PC-3 (cell line): Measurements from ENCODE around the gene KTI12. TPM values are rescaled to one million over a fixed set of nuclear protein-coding genes. Genes with fewer than 3 reads are reported as not detected.
"Not testable (repeated sequence)": the region's sequence is repeated elsewhere in the genome, so short reads cannot be mapped to it uniquely, and the experiment has no call there.

Source experiments
- ATAC-seq: fragments of 200-7000 bp; cut with Tn5 transposase; 2 replicates; pipeline ENCODE4 v1.9.1; 2020; ENCODE audit warnings: mild to moderate bottlenecking, moderate library complexity
- BruUV-seq: library from RNA; stranded (reverse); fragments of 400-500 nt; replicated peaks from 2 replicates; lab custom pipeline; 2021; lab: Mats Ljungman, UMichigan
- CTCF ChIA-PET: fragments of 300-600 bp; sonication (Branson Sonifier 250); formaldehyde crosslinking; loops from one replicate; lab custom pipeline; 2022; ENCODE audit warnings: antibody characterized with exemption; lab: Charles Lee
- POLR2A ChIA-PET: fragments of 300-600 bp; sonication (Branson Sonifier 250); formaldehyde crosslinking; loops from one replicate; lab custom pipeline; 2022; ENCODE audit warnings: antibody characterized with exemption; ENCODE audit not compliant: unreplicated experiment; lab: Charles Lee
- DNase-seq: peaks from one replicate; pipeline ENCODE4 v3.0.0-alpha.2; 2015
- H2AFZ ChIP-seq: fragments of 300-600 bp; sonication (generic); 2 replicates; pipeline ENCODE4 v1.6.0; 2016; ENCODE audit warnings: antibody characterized with exemption, low read length
- H3F3A ChIP-seq: fragments of 300-600 bp; sonication (generic); one replicate; pipeline ENCODE4 v1.6.0; 2017; ENCODE audit warnings: antibody characterized with exemption, low read length, control low read depth, mild to moderate bottlenecking; ENCODE audit not compliant: unreplicated experiment
- H3K27ac ChIP-seq: fragments of 300-600 bp; sonication (generic); 2 replicates; pipeline ENCODE4 v1.5.1; 2016; ENCODE audit warnings: mild to moderate bottlenecking, low read length
- H3K27me3 ChIP-seq: fragments of 300-600 bp; sonication (generic); 2 replicates; pipeline ENCODE4 v1.6.1; 2016; ENCODE audit warnings: low read length, mixed read lengths
- H3K36me3 ChIP-seq: fragments of 300-600 bp; sonication (generic); 2 replicates; pipeline ENCODE4 v1.6.1; 2016; ENCODE audit warnings: low read depth, mixed run types, low read length, mixed read lengths
- H3K4me1 ChIP-seq: fragments of 300-600 bp; sonication (generic); 2 replicates; pipeline ENCODE4 v1.5.1; 2016; ENCODE audit warnings: low read length; ENCODE audit not compliant: insufficient read depth
- H3K4me2 ChIP-seq: fragments of 300-600 bp; sonication (generic); 2 replicates; pipeline ENCODE4 v1.6.0; 2016; ENCODE audit warnings: low read length
- H3K4me3 ChIP-seq: fragments of 300-600 bp; sonication (generic); 2 replicates; pipeline ENCODE4 v1.5.1; 2016; ENCODE audit warnings: mild to moderate bottlenecking, low read length, mixed read lengths
- H3K79me2 ChIP-seq: fragments of 300-600 bp; sonication (generic); 2 replicates; pipeline ENCODE4 v1.6.1; 2017; ENCODE audit warnings: low read length, mixed read lengths
- H3K9ac ChIP-seq: fragments of 300-600 bp; sonication (generic); 2 replicates; pipeline ENCODE4 v1.6.0; 2016; ENCODE audit warnings: mild to moderate bottlenecking, low read length
- H3K9me2 ChIP-seq: fragments of 300-600 bp; sonication (generic); replicated peaks from 2 replicates; pipeline ENCODE4 v1.6.1; 2016; ENCODE audit warnings: mixed run types, low read length, mixed read lengths
- H3K9me3 ChIP-seq: fragments of 300-600 bp; sonication (generic); 2 replicates; pipeline ENCODE4 v1.6.1; 2016; ENCODE audit warnings: low read length, mixed read lengths
- H4K20me1 ChIP-seq: fragments of 300-600 bp; sonication (generic); 2 replicates; pipeline ENCODE4 v1.6.1; 2016; ENCODE audit warnings: low read length, mixed read lengths
- CTCF ChIP-seq: fragments of 300-600 bp; sonication (generic); conservative IDR thresholded peaks from 2 replicates; pipeline ENCODE4 v1.5.1; 2017; ENCODE audit warnings: antibody characterized with exemption, low read depth, mild to moderate bottlenecking, low read length
- EZH2 ChIP-seq: fragments of 300-600 bp; sonication (generic); IDR thresholded peaks from one replicate; pipeline ENCODE4 v1.6.1; 2017; ENCODE audit warnings: antibody characterized with exemption, mild to moderate bottlenecking, low read length; ENCODE audit not compliant: unreplicated experiment
- EZH2phosphoT487 ChIP-seq: fragments of 300-600 bp; sonication (generic); IDR thresholded peaks from 2 replicates; pipeline ENCODE4 v1.6.1; 2018; ENCODE audit warnings: mild to moderate bottlenecking, antibody characterized with exemption, low read length, borderline replicate concordance
- intact Hi-C: fragments of 100-400 bp; cut with micrococcal nuclease; formaldehyde crosslinking; loops from 2 replicates; pipeline ENCODE4 v1.9.0; 2023
- total RNA-seq: library from RNA; depleted of rRNA; stranded (reverse); fragments of >200 nt; gene quantifications from 2 replicates; pipeline ENCODE4 v1.2.3, GENCODE V29; 2014

KTI12 gene
- total RNA-seq, 1 experiment from 2014 or later, result 9.7 TPM

DNA sequence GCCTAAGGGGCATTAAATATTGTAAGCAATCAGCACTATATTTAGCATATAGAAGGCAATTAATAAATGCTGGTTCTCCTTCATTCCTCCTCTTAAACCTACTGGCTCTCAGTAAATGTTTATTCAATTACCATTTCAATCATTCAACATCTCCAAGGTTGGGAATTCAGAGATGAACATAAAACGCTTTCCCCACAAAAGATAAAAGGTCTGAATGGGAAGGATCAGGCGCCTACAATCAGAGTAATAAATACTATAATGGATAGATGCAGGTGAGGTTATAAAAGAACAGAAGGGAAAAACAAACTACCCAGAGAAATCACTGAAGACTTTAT lies 407 bp upstream of the KTI12 start:
- POLR2A ChIA-PET, result interaction anchor here (0.7 kb wide), 1 partner anchor 21 kb away, joined by 6 read pairs; no protein-coding TSS in a partner anchor
- H3K27ac ChIP-seq, result no peak overlapping the region
- no peak for ATAC-seq

DNA sequence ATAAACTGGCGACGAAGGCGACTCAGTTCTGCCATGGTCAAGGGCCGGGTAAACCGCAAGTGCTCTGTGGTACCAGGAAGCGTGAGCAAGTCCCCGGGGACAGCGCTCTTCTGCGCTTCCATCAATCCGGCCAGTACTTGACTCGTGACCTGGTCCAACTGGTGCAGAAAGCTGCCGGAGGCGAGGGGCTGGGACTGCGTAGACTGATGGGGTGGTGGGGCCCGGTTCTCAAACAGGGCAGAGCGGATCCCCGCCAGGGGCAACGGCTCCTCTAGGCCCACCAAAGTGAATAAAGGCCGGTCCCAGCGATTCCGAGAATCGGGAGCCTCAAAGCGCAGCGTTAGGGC lies 852 bp downstream of the KTI12 start:
- ATAC-seq (peak; percentile 64), DNase-seq (peak; percentile 45)
- Histone ChIP-seq H3K27me3 (no peaks in the 10 kb centered on the region), H2AFZ (peak overlapping the region; percentile 95; the same call in 1 of the 2 replicates), H3K27ac (peak overlapping the region; percentile 59; the same call in 1 of the 2 replicates), H3K9me3 (no peaks in the 10 kb centered on the region), H3K4me3 (peak overlapping the region; percentile 97), H3K4me2 (peak overlapping the region; percentile 91), H4K20me1 (peaks cover 15% of the 10 kb centered on the region), H3K36me3 (no peaks in the 10 kb centered on the region), H3K9me2 (no peaks in the 10 kb centered on the region), H3K79me2 (peaks cover 35% of the 10 kb centered on the region), H3K4me1 (peaks cover 15% of the 10 kb centered on the region), H3F3A (no peaks in the 10 kb centered on the region), H3K9ac (peak overlapping the region; percentile 92)
- intact Hi-C loops, result loop anchor here (1.0 kb wide), 1 partner anchor 24 kb away; the partner anchor contains the start of gene BTF3L4
- TF ChIP-seq CTCF (no peak), EZH2phosphoT487 (no peak), EZH2 (no peak)
- ChIA-PET POLR2A (no interaction called here), CTCF (no interaction called here)
- no TSS peak for BruUV-seq

More for the DNA sequence above, 407 bp upstream of the KTI12 start:
- Histone ChIP-seq H3K36me3 (peaks cover 2% of the 10 kb centered on the region; the same call in 1 of the 2 replicates), H3K4me1 (peaks cover 15% of the 10 kb centered on the region), H3K4me3 (peak overlapping the region; percentile 97), H4K20me1 (peaks cover 15% of the 10 kb centered on the region), H3F3A (no peaks in the 10 kb centered on the region), H3K27me3 (no peaks in the 10 kb centered on the region), H3K79me2 (peaks cover 35% of the 10 kb centered on the region), H2AFZ (peak overlapping the region; percentile 95), H3K9me3 (no peaks in the 10 kb centered on the region), H3K4me2 (peak overlapping the region; percentile 91), H3K9me2 (no peaks in the 10 kb centered on the region), H3K9ac (peak overlapping the region; percentile 92)
- intact Hi-C loops, result no loop called here
- no peak for DNase-seq
- CTCF ChIA-PET, result no interaction called here
- BruUV-seq, result TSS peak; percentile 78
- no peak for TF ChIP-seq CTCF
- TF ChIP-seq EZH2, result no peak
- TF ChIP-seq EZH2phosphoT487, result no peak

- H3K27me3 ChIP-seq, result no peaks in the 10 kb centered on the region
- H3K4me2 ChIP-seq, result peak overlapping the region; percentile 91
- ATAC-seq, result peak; percentile 4
- no peaks in the 10 kb centered on the region for H3K36me3 ChIP-seq
- peaks cover 15% of the 10 kb centered on the region for H4K20me1 ChIP-seq
- H3K27ac ChIP-seq, result no peak overlapping the region
- intact Hi-C loops, result no loop called here
- no TSS peak for BruUV-seq
- H2AFZ ChIP-seq, result 0 out of 2 replicates have a peak overlapping the region, but pooled peaks have one; percentile 95
- H3K4me3 ChIP-seq, result peak overlapping the region; percentile 97
- peaks cover 15% of the 10 kb centered on the region for H3K4me1 ChIP-seq
- no peaks in the 10 kb centered on the region for H3F3A ChIP-seq
- CTCF ChIA-PET, result no interaction called here
- TF ChIP-seq EZH2phosphoT487, result no peak
- no peak for TF ChIP-seq EZH2
- no peak for TF ChIP-seq CTCF
- H3K9ac ChIP-seq, result peak overlapping the region; percentile 92
- POLR2A ChIA-PET, result no interaction called here
- no peaks in the 10 kb centered on the region for H3K9me2 ChIP-seq
- DNase-seq, result no peak
- H3K79me2 ChIP-seq, result peaks cover 35% of the 10 kb centered on the region
- H3K9me3 ChIP-seq, result no peaks in the 10 kb centered on the region
Measured at GRCh38 chr1:52032124-52032784, 1.4 kb downstream of the KTI12 start.

GRCh38 chr1:52028839-52029238 lies 4.8 kb downstream of the KTI12 start:
- H3K9me2 ChIP-seq, H3K4me3 ChIP-seq, CTCF ChIA-PET, POLR2A ChIA-PET, H3K4me2 ChIP-seq, H3K36me3 ChIP-seq, H3K9ac ChIP-seq, H2AFZ ChIP-seq, H3K27ac ChIP-seq, H3K27me3 ChIP-seq, H3K9me3 ChIP-seq, BruUV-seq, H3F3A ChIP-seq, intact Hi-C loops, DNase-seq, ATAC-seq: not testable (repeated sequence)
- H3K79me2 ChIP-seq, result peaks cover 35% of the 10 kb centered on the region
- peaks cover 12% of the 10 kb centered on the region for H3K4me1 ChIP-seq
- peaks cover 15% of the 10 kb centered on the region for H4K20me1 ChIP-seq
